HG03045 (cell line): Measurements from ENCODE around the gene ZC3HAV1L.
"Not testable (repeated sequence)": the region's sequence is repeated elsewhere in the genome, so short reads cannot be mapped to it uniquely, and the experiment has no call there.

ENCODE experiments used
- ATAC-seq: cut with Tn5 transposase; IDR thresholded peaks from one replicate; pipeline ENCODE4 v1.9.1; 2021; ENCODE audit warnings: mild to moderate bottlenecking, moderate library complexity; ENCODE audit not compliant: unreplicated experiment

Gene ZC3HAV1L, protein sequence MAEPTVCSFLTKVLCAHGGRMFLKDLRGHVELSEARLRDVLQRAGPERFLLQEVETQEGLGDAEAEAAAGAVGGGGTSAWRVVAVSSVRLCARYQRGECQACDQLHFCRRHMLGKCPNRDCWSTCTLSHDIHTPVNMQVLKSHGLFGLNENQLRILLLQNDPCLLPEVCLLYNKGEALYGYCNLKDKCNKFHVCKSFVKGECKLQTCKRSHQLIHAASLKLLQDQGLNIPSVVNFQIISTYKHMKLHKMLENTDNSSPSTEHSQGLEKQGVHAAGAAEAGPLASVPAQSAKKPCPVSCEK

DNA sequence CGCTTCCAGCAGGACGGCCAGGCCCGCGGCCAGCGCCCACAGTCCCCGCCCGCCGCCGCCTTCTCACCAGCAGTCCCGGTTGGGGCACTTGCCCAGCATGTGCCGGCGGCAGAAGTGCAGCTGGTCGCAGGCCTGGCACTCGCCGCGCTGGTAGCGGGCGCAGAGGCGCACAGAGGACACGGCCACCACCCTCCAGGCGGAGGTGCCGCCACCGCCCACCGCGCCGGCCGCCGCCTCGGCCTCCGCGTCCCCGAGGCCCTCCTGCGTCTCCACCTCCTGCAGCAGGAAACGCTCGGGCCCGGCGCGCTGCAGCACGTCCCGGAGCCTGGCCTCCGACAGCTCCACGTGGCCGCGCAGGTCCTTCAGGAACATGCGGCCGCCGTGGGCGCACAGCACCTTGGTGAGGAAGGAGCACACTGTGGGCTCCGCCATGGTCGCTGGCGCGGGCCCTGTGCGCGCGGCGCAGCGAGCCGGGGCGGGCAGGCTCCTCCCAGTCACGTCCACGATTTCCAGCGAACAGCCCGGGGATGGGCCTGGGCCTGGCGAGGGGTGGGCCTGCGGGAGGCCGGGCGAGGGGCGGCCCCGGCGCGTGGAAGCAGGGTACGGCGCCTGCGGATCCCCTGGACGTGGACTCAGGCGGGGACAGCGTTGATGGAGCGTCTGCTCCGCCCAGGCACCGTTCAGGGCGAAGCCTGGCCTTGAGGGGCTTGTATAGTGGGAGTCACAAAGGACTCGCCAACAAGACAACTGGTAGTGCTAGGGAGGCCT is at the start of gene ZC3HAV1L:
TSS of gene ZC3HAV1L (minus strand) at position 457 of the 768 bp plus-strand sequence. CDS start at position 432, 25 bp downstream.
- peak; percentile 81 for ATAC-seq

DNA sequence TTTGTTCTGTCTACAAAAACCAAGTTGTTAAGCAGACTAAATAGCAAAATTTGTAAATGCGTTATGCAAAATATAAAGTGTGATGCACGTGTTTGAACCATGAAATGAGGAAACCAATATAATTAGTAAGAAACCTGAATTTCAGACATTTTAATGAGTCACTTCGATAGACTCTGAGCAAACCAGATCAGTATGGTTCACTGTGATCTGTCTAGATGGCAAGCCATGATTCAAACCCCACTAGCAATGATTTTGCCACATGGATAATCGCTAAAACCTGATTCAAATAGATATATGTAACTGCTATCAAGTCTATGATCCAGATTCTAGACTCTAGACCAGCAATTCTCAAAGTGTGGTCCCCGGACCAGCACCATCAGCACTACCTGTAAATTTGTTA is 48.9 kb upstream of the ZC3HAV1L start:
- ATAC-seq, result no peak

DNA sequence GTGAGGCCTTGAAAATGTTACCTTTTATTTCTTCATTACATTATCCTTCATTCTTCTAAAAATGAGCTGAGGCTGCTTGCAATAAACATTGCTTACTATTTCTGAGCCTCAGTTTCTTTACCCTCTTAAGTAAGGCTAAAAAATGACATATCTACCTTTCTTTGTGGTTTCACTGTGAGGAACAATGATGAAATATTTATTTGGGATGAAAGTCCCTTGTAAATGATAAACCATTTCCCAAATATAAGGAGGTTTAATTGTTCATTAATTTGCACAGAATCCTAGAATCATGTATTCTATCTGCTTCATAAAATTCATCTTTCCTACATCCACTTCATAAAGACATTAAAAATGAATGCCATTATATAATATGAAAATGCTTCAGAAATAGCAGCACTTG is 45.7 kb upstream of the ZC3HAV1L start:
- ATAC-seq, result no peak

DNA sequence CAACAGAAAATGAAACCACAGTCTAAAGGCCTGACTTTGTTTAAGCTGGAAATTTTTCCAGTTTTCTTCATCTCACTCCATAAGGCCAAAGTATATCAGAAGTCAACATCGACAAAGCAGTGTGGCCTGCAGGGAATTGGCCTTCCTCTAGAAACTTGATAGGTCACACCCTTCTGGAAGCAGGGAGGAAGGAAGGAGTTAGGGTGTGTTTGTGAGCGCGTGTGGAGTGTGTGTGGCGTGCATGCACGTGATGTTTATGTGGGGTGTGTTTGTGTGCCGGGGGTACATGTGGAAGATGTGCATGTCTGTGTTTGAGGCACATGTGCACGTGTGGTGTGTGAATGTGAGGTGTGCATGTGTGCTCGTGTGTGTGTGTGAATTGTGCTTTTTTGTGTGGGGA is 45.1 kb upstream of the ZC3HAV1L start:
- no peak for ATAC-seq

DNA sequence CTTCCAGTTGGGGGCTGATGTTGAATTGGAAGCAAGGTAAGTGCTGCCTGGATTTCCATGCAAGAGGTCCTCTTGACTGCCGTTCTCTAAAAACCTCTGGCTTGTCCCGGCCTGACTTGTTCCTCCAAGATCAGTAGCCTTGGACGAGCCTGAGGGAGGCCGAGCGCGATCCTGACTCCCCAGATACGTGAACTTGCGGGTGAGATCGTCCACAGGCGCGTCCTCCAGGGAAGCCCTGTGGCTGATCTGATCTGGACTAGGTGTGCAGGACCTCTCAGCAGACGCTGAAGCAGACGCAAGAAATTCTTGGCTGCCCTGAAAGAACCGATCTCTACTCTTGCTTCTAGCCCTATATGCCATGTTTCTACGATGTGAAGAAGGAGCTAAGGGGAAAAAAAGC is 44.0 kb upstream of the ZC3HAV1L start:
- ATAC-seq, result no peak

DNA sequence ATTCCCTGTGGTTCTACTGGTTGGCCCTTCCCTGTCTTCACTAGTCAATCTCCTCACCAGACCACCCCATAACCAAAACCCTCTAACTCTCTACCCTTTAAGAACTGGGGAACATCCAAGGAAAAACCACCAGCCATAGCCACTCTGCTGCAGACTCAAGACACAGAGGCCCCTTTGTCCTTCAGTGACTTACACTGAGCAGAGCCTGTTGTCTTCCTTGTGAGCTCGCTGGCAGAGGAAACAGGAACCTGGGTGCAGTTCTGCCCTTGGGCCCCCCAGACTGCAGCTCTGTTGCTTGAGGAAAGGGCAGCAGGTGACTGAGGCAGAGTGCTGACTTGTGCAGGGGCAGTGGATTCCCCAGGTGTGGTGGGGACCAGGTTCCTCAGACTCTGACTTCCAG is 43.1 kb upstream of the ZC3HAV1L start:
- no peak for ATAC-seq

DNA sequence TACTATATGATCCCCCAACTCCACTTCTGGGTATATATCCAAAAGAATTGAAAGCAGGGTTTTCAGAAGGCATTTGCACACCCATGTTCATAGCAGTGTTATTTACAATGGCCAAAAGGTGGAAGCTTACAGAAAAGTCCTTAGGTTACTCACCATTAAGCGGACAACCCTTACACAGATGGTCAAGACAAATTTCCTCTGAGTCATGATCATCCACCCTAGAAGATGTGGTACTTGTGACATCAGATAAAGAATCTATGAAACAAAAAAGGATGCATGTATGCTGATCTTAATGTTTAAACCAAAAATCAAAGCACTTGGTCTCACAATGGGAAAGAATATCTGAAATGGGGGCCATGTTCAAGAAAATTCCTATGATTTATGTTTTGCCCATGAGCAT is 42.6 kb upstream of the ZC3HAV1L start:
- ATAC-seq, result no peak

DNA sequence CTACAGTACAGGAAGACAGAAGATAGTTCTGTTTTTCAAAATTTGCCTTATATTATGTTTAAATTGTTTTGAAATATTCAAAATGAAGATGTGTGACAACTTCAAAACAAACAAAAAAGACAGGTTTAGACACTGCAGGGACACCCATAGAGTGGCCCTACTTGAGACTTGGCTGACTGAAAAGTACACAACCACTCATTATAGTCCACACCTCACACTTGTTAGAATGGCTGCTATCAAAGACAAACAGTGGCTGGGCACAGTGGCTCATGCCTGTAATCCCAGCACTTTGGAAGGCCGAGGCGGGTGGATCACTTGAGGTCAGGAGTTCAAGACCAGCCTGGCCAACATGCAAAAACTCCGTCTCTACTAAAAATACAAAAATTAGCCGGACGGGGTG is 41.9 kb upstream of the ZC3HAV1L start:
- ATAC-seq, result not testable (repeated sequence)

DNA sequence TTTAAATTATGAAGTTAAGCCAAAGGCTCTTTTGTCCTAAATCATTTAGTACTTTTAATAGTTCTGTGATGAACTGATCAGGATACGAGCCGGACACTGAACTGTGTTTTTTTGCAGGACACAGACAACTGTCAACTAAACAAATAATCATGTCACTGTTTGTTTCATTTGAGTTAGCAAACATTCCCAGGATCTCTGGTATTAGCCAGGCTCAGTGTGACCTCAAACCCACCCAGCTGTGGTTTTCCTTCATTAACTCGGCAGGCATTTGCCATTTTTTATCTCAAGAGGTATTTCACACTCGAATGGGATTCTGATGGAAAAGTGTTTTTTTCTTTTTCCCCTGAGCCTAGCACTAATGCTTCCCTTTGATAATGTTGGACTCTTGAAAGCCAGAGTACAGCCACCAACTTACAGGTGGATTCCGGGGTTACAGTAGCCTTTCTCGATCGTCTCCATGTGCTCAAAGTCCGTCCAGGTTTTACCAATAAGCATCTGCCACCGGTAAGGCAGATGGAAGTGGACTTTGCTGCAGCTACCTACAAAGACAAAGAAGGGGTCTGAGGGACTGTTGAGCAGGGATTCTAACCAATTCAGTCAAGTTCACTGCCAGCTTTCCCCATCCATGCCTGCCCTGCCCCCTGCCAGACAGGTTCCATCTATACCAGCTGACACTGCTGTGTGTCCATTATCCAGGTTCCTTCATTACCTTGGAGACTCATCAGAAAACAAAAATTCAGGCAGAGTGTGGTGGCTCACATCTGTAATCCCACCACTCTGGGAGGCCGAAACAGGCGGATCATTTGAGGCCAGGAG is 40.2 kb upstream of the ZC3HAV1L start:
- no peak for ATAC-seq

DNA sequence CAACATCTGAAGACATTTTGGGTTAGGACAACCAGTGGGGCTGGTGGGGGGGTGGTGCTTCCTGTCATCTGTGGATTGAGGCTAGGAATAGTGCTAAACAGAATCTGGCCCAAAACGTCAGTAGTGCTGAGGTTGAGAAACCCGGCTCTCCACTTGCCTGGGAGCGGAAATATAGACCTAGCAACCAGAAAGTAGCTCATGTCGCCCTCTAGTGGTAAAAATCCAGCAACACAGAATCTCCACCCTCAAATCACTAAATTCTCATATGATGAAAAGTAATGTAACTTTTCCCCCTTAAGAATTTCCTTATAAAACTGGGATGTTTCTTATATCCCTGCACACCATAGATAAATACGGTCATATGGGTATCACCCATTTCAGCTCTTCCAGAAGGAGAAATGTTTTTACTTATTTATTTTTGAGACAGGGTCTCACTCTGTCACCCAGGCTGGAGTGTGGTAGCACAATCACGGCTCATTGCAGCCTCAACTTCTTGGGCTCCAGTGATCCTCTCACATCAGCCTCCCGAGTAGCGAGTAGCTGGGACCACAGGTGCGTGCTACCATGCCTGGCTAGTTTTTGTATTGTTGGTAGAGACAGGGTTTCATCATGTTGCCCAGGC is 39.3 kb upstream of the ZC3HAV1L start:
- peak; percentile 79 for ATAC-seq

DNA sequence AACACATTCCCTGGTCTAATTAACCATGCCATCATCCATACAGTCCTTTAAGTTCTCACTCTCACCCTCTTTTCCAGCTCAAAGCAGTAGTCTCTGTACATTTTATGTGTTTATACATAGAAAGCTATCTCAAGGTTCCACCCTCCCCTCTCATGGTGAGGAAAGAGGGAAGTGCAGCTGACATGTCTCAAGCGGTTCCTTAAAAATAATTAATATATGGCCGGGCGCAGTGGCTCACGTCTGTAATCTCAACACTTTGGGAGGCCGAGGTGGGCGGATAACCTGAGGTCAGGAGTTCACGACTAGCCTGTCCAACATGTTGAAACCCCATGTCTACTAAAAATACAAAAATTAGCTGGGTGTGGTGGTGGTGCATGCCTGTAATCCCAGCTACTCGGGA is 37.0 kb upstream of the ZC3HAV1L start:
- ATAC-seq, result no peak

DNA sequence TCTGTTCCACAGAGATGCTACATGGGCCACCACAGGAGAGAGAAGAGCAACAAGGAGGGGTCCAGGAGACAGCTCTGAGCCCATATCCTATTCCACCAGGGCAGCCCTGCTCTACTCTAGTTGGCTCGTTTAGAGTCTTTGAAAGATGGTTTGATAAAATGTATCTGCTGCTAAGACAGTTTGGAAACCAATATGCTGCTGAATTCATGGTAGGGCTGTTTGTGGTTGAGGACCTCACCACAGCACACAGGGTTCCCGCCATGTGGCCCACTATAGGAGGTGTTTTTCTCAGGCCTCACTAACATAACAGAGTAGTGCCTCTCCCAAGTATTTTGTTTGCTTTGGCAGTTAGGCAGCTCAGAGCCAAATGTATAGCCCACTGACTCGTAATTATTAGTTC is 35.8 kb upstream of the ZC3HAV1L start:
- ATAC-seq, result no peak

DNA sequence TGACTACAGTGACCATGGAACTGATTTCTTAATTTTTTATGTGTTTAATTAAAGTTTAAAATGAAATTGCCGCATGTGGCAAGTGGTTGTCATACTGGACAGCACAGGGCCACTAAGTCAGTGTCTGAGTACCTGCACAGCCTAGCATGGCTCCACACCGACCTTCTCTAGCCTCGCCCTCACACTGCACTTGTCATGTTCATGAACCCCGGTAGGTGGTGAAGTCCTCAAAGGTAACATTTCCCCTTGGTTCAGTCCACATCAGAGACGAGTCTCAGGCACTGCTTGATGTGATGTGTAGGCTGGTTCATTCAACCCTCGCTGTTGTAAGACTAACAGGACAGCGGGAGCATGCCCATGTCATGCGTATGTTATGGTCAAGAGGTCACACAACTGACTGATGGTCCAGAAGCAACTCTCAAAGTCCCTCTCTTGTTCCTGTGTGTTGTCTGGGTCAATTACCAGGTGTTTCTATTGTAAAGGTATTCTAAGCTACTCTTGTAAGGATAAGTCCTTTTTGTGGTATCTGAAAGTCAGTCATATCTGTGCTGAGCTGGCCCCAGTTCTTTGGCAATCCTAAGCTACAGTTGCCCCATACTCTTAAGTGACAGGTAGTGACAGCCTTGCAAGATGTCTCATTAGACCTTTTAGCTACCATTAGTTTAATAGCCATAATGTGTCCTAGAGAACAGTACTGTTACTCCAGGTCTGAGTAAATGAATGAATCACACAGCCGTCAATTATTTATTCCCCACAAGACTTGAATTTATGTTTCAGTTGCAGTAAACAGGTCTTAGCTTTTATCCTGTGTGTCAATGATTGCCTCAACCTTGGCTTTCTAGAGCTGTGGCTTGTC is 32.9 kb upstream of the ZC3HAV1L start:
- ATAC-seq, result no peak

DNA sequence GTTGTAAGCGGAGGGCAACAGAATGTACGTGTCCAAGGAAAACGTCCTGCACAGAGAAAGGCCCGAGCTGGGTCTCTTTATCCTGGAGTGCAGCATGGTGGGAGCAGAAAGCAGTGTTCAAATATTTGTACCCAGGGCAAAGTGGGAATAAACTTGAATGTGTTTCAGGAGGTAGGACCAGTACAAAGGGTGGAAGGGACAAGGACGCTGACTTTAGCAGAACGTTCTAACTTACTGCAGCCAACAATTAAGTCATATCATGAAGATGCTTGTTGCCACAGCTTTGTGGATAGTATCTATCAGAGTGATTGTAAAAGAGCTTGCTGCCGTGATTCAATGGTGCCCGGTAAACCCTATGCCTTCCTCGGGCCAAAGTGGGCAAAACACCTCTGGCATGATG is 30.5 kb upstream of the ZC3HAV1L start:
- no peak for ATAC-seq

DNA sequence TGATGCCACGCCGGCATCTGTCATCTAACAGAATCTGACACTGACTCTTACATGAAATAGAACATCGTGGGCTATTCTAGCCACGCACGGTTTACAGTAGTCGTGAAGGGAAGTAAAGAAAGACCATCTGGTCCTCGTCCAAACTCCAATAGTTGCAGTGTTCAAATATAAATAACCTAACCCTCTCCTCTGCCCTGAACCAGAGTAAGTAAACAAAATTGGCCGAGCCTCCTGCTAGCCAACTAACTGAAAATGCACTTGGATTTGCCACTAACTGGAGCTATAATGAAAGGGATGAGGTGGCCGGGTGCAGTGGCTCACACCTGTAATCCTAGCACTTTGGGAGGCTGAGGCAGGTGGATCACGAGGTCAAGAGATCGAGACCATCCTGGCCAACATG is 29.5 kb upstream of the ZC3HAV1L start:
- no peak for ATAC-seq

DNA sequence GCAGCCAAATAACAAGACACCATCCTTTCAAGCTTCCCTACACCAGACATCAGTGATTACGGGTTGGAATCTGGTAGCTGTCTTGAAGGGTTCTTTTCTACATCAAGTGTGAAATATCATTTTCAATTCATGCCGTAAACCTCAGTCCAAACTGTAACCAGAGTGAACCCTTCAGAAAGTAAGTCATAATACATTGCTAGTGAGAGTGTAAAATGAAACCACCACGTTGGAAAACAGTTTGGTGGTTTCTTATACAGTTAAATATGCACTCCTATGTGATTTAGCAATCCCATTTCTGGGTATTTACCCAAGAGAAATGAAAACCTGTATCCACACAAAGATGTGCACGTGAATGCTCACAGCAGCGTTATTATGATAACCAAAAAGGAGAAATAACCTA is 25.6 kb upstream of the ZC3HAV1L start:
- ATAC-seq, result no peak

DNA sequence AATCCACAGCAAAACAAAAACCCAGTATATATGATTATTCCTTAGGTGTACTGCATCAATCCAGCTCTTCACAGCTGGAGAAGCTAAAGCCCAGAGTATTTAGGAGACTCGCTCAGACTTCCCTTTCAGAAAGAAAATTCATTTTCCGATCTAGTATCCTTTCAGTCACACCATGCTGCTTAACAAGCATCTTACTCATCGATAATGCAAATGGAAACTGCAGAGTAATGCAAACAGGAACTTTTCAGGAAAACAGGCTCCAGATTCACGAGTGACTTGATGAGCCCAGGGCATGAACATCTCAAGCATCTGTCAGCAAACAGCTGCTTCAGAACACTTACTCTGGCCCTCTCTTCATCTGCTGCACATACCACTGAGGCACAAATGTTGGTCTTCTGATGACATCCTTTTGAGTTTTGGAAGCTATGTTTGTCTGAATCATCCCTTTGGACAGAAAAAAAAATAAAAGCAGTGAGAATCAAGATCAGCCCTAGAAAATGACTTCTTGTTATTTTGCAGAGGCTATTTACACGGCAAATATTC is 24.9 kb upstream of the ZC3HAV1L start:
- no peak for ATAC-seq

DNA sequence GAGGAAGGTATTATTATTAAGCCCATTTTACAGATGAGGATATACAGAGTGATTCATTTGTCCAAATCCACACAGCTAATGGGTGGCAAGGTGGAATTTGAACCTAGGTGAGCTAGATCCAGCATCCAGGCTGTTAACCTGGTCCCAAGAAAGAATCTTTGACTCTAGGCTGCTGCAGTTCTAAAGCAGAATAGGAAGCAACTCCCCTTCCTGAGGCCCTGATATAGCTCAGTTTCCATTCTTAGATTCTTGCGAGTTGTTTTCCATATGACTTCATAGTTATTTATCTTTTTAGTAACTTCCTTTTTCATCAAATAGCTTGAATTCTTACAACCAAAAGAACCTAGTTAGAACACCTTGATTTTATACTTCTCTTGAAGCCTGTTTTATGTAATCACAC is 24.1 kb upstream of the ZC3HAV1L start:
- no peak for ATAC-seq

DNA sequence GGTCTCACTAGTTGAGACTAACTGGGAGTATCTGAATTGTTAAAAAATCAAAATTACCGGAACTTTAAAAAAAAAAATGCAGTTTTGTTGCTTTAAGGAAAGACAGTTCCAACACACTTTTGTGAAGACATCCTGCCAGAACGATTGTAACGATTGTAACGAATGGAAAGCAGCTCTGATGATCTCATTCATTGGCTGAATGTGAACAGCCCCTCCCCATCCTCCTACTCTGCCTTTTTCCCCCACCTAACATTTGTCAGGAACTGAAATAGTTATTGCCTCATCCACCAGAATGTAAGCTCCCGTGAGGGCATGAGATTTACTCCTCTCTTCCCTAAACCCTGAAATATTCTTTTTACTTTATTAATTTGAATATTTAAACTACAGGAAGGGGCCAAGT is 23.1 kb upstream of the ZC3HAV1L start:
- ATAC-seq, result no peak

DNA sequence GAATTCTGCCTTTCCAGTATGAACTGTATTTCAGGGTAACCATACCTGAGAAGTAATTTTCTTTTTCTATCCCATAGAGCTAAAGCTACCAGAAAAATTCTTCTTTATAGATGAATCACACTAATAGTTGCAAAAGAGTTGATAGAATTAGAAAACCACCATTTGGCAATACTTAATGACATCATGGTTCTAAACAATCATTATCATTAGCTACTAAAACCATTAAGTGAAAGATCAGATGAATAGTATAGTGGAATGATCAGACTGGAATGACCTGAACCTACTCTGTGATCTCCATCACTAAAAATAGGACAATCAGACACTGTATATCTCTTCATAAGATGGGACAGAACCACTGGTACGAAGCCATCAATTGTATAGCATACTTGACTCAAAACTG is 19.8 kb upstream of the ZC3HAV1L start:
- no peak for ATAC-seq
